Sigmoid colon (tissue), 7 donors: Measurements from ENCODE around the gene PI4KA. TPM values are rescaled to one million over a fixed set of nuclear protein-coding genes. Genes with fewer than 3 reads are reported as not detected.
A peak's percentile ranks its signal among the peaks of the same experiment; 100 is the strongest.

Source experiments
- DNase-seq: peaks from one replicate; pipeline ENCODE4 v3.0.0-alpha.2; 2019
- H3K27ac ChIP-seq, 4 donors: fragments of 200-600 bp; sonication (generic); one replicate each; pipeline ENCODE4 v1.5.1; 2016 to 2019; ENCODE audit warnings: mild to moderate bottlenecking in 1 of 4
- H3K27me3 ChIP-seq, 3 donors: fragments of 200-600 bp; sonication (generic); one replicate each; pipeline ENCODE4 v1.5.1; 2019; ENCODE audit warnings: mild to moderate bottlenecking in 1 of 3
- H3K36me3 ChIP-seq, 4 donors: fragments of 200-600 bp; sonication (generic); one replicate each; pipeline ENCODE4 v1.5.1; 2016 to 2019
- H3K4me1 ChIP-seq, 4 donors: fragments of 200-600 bp; sonication (generic); one replicate each; pipeline ENCODE4 v1.5.1; 2017 to 2019
- H3K4me3 ChIP-seq, 4 donors: fragments of 200-600 bp; sonication (generic); one replicate each; pipeline ENCODE4 v1.5.1; 2017 to 2019; ENCODE audit warnings: mild to moderate bottlenecking in 2 of 4, moderate library complexity in 1 of 4
- H3K9me3 ChIP-seq, 4 donors: fragments of 200-600 bp in 3 of 4; sonication (generic) in 3 of 4; one replicate each; pipeline versions ENCODE4 v1.5.1 to v1.6.1; 2013 to 2019
- CTCF ChIP-seq, 4 experiments: fragments of 450-650 bp in 3 of 4; fragments of 200-600 bp in 1 of 4; IDR thresholded peaks; one replicate each; pipeline ENCODE4 v1.5.1; 2016 to 2019; ENCODE audit warnings: antibody characterized with exemption in 4 of 4, mild to moderate bottlenecking in 3 of 4, moderate library complexity in 2 of 4
- EP300 ChIP-seq, 4 donors: sonication (generic); formaldehyde crosslinking; IDR thresholded peaks; one replicate each; pipeline ENCODE4 v1.6.1; 2017; ENCODE audit warnings: antibody characterized with exemption in 4 of 4
- POLR2A ChIP-seq, 2 donors: fragments of 450-650 bp; IDR thresholded peaks; one replicate each; pipeline ENCODE4 v1.6.1; 2016; ENCODE audit warnings: antibody characterized with exemption in 2 of 2, mild to moderate bottlenecking in 2 of 2, moderate library complexity in 2 of 2
- POLR2AphosphoS5 ChIP-seq, 4 donors: sonication (generic); formaldehyde crosslinking; IDR thresholded peaks; one replicate each; pipeline ENCODE4 v1.6.1; 2017; ENCODE audit warnings: antibody characterized with exemption in 4 of 4
- WGBS, 2 donors: extraction: QIAGEN DNeasy Blood & Tissue Kit; methylation state at CpG; one replicate each; pipeline ENCODE4 v1.1.7; 2013; 5-methylcytosine and 5-hydroxymethylcytosine counted together
- intact Hi-C: fragments of 100-400 bp; cut with DNase I; formaldehyde crosslinking; loops from one replicate; pipeline ENCODE4 v1.15.1; 2023
- polyA plus RNA-seq, 3 donors: library from polyadenylated mRNA; stranded (reverse); fragments of 200-250 nt; gene quantifications; one replicate each; pipeline ENCODE4 v1.2.3, GENCODE V29; 2013
- total RNA-seq, 4 donors: library from RNA; depleted of rRNA; stranded (reverse); fragments of >200 nt; gene quantifications; one replicate each; pipeline ENCODE4 v1.1.0, GENCODE V29; 2016
- donor health status: healthy with polysubstance abuse.
- donor health status: Bipolar disorder and iron deficiency.
- donor health status: healthy.

PI4KA gene
- total and polyA plus RNA-seq, 7 donors: 26.1 to 137 (median 63.5) TPM

- Histone ChIP-seq H3K27me3 (no peaks in the 10 kb centered on the region), H3K9me3 (no peaks in the 10 kb centered on the region), H3K27ac (peak overlapping the region; percentile 10 to 43 (median 40)), H3K4me3 (no peak overlapping the region), H3K36me3 (peaks cover 13 to 63% (median 40%) of the 10 kb centered on the region in 4 donors), H3K4me1 (peaks cover 0 to 36% (median 27%) of the 10 kb centered on the region in 4 donors)
- no peak for DNase-seq
- no peak for TF ChIP-seq CTCF (IDR thresholded peaks at IDR 0.05)
- TF ChIP-seq EP300 (IDR thresholded peaks at IDR 0.05): no peak
- no peak for TF ChIP-seq POLR2A (IDR thresholded peaks at IDR 0.05)
- TF ChIP-seq POLR2AphosphoS5 (IDR thresholded peaks at IDR 0.05): no peak
- 64 to 88% methylated on average over 9 of the region's 9 CpGs for WGBS, 2 donors
- intact Hi-C loops: no loop called here
Measured at GRCh38 chr22:20748731-20749428, 109.7 kb downstream of the PI4KA start.

DNA sequence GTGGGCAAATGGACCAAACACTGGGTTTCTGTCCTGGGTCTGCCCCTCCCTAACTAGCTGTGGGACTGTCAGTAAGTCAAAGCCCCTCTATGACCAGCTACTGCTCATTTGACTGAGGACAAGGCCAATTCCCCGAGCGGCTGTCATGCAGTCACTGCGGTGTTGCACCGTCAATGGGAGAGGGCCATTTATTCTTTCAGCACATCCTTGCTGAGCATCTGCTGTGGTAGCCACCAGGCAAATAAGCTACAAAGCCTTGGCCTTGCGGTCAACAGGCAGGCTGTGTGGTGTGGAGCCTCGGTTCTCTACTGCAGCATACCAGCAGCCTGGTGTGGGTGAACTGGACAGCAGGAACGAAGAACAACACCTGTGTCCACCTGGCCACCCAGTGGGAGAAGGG lies 110.5 kb downstream of the PI4KA start:
- no peak for TF ChIP-seq POLR2A (IDR thresholded peaks at IDR 0.05)
- intact Hi-C loops: no loop called here
- Histone ChIP-seq H3K36me3 (peaks cover 17 to 65% (median 44%) of the 10 kb centered on the region in 4 donors), H3K27ac (peak overlapping the region in 3 of 4 donors; percentile 39 to 43 (median 41)), H3K27me3 (no peaks in the 10 kb centered on the region), H3K4me1 (peaks cover 0 to 36% (median 27%) of the 10 kb centered on the region in 4 donors), H3K9me3 (no peaks in the 10 kb centered on the region), H3K4me3 (no peak overlapping the region)
- no peak for DNase-seq
- WGBS, 2 donors: 92 to 96% methylated on average over 7 of the region's 7 CpGs

DNA sequence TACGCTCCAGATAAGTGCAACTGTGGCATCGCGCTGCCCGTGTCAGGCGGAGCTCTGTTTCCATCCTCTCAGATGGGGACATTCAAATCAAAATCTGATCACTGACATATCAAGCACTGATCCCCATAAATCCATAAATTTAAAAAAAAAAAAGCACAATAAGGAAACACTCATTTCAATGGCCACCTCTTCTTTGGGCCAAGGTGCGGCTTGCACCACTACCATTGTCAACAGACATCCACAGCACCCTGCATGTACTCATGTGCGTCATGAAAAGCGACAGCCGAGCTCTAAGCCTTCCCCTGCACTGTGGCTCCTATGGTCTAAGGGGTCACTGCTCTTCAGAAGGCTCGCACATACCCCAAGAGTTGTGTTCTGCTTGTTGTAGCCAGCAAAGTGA lies 111.4 kb downstream of the PI4KA start:
- peaks cover 22 to 65% (median 42%) of the 10 kb centered on the region in 4 donors for H3K36me3 ChIP-seq
- H3K4me3 ChIP-seq: no peak overlapping the region
- no peaks in the 10 kb centered on the region for H3K9me3 ChIP-seq
- H3K27me3 ChIP-seq: no peaks in the 10 kb centered on the region
- peaks cover 0 to 36% (median 27%) of the 10 kb centered on the region in 4 donors for H3K4me1 ChIP-seq
- H3K27ac ChIP-seq: no peak overlapping the region
- DNase-seq: no peak
- intact Hi-C loops: no loop called here
- WGBS, 2 donors: 78 to 83% methylated on average over 10 of the region's 10 CpGs
- no peak for TF ChIP-seq CTCF (IDR thresholded peaks at IDR 0.05)

DNA sequence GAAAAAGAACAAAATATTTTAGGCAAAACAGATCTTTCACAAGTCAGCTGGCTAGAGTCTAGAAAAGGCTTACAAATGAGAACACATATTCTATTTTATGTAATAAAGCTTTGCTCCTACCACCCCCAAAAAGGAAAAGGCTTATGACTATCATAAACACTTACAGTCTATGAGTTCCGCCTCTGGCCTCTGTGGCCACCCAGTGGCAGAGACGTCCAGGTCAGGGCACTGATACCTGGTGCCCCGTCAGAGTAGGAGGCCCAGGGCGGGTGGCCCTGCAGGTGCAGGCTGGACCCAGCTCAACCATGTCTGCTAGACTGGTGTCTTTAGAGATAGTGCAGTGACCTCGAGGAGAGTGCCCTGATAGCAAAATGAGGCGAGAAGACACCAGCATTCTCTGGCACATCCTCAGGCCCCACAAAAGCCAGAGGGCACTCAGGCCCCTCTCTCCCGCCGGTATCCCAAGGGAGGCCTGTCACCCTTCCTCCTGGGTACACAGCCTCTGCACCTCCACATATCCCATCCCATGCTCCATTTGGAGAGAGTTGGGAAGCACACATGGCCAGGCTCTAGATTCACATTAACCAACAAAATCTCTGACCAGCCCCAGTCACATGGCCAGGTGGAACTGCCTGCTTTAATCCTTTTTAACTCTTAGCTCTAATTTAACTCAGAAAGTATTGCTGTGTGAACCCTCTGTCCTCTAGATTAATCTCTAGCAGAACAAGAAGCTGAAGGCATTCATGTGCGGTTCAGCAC lies 112.0 kb downstream of the PI4KA start:
- Histone ChIP-seq H3K4me1 (peaks cover 0 to 34% (median 27%) of the 10 kb centered on the region in 4 donors), H3K36me3 (peaks cover 20 to 65% (median 39%) of the 10 kb centered on the region in 4 donors), H3K27me3 (no peaks in the 10 kb centered on the region), H3K27ac (no peak overlapping the region), H3K4me3 (no peak overlapping the region), H3K9me3 (no peaks in the 10 kb centered on the region)
- intact Hi-C loops: no loop called here
- TF ChIP-seq EP300 (IDR thresholded peaks at IDR 0.05): no peak
- DNase-seq: no peak
- WGBS, 2 donors: 65 to 84% methylated on average over 9 of the region's 9 CpGs

DNA sequence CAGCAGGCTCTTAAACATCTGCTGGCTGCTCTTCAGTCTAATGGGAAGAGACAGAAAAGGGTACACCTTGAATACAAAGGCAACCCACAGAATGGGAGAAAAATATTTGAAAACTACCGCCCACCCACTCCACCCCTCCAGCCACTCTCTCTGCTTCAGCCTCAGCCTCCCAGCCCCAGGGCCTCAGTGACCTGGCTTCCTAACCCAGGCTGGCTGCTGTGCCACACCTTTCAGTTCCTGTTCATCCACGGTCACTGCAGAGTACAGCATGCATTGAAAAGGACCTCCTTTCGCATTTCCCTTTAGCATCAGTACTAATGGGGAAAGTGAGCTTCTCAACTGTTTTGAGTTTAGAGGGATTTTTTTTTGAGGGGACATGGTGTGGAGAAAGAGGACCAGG lies 113.5 kb downstream of the PI4KA start:
- Histone ChIP-seq H3K27me3 (no peaks in the 10 kb centered on the region), H3K9me3 (peaks cover 0 to 2% (median 0%) of the 10 kb centered on the region in 4 donors), H3K36me3 (peaks cover 20 to 76% (median 47%) of the 10 kb centered on the region in 4 donors), H3K27ac (no peak overlapping the region), H3K4me3 (no peak overlapping the region), H3K4me1 (peaks cover 0 to 20% (median 15%) of the 10 kb centered on the region in 4 donors)
- TF ChIP-seq CTCF (IDR thresholded peaks at IDR 0.05) (no peak), POLR2A (IDR thresholded peaks at IDR 0.05) (no peak), POLR2AphosphoS5 (IDR thresholded peaks at IDR 0.05) (no peak), EP300 (IDR thresholded peaks at IDR 0.05) (no peak)
- DNase-seq: no peak
- 78 to 88% methylated on average over 3 of the region's 3 CpGs for WGBS, 2 donors
- intact Hi-C loops: no loop called here
